Right cardiac atrium (tissue), 5 donors: ENCODE data around the gene RFTN1. TPM values are rescaled to one million over a fixed set of nuclear protein-coding genes. Genes with fewer than 3 reads are reported as not detected.

Experiments
- ATAC-seq, 2 donors: fragments of 200-7000 bp; cut with Tn5 transposase; one replicate each; pipeline versions ENCODE4 v1.8.0 to v1.9.1; 2020; ENCODE audit warnings: moderate library complexity in 2 of 2, mild to moderate bottlenecking in 1 of 2
- DNase-seq, 3 donors: peaks; one replicate each; pipeline ENCODE4 v3.0.0-alpha.2; 2020
- H3K27ac ChIP-seq: one replicate; pipeline ENCODE4 v1.5.1; 2013; ENCODE audit warnings: mild to moderate bottlenecking, low read length, control low read depth, moderate library complexity
- H3K27me3 ChIP-seq: one replicate; pipeline ENCODE4 v1.6.1; 2013; ENCODE audit not compliant: control insufficient read depth, insufficient read depth
- H3K4me1 ChIP-seq: one replicate; pipeline ENCODE4 v1.6.1; 2013; ENCODE audit warnings: low read length; ENCODE audit not compliant: control insufficient read depth, insufficient read depth
- H3K4me3 ChIP-seq: one replicate; pipeline ENCODE4 v1.5.1; 2013; ENCODE audit warnings: low read length, control low read depth
- H3K9me3 ChIP-seq: one replicate; pipeline ENCODE4 v1.6.1; 2013; ENCODE audit warnings: low read length; ENCODE audit not compliant: control insufficient read depth
- WGBS: extraction: QIAGEN DNeasy Blood & Tissue Kit; methylation state at CpG from one replicate; pipeline ENCODE4 v1.1.7; 2013; 5-methylcytosine and 5-hydroxymethylcytosine counted together
- intact Hi-C, 4 donors: fragments of 100-400 bp; cut with DNase I; formaldehyde crosslinking; loops; one replicate each; pipeline versions ENCODE4 v1.11.0 to v1.14.0; 2022 to 2023
- polyA plus RNA-seq: library from polyadenylated mRNA; stranded (reverse); fragments of 200-250 nt; gene quantifications from one replicate; pipeline ENCODE4 v1.2.3, GENCODE V29; 2013
- total RNA-seq, 4 donors: library from RNA; stranded (reverse); fragmentation: NEBNext Ultra II Directional; extraction: Animal tissue kit (Norgen Biotek cat#: 25700); gene quantifications; one replicate each; pipeline ENCODE4 v1.2.1, GENCODE V29; 2021
- donor health status: healthy with polysubstance abuse.
- donor health status: DM: no; HTN: yes; CAD: no.
- donor health status: DM: no; HTN: no; CAD: no.
- donor health status: DM: no; HTN: yes; CAD: no; lungs with severe emphysema.
- donor health status: DM: yes; HTN: yes; CAD: no.

The RFTN1 gene
- total and polyA plus RNA-seq, 5 donors: 17.9 to 23.6 (median 21.2) TPM

- Histone ChIP-seq H3K4me1 (peaks cover 3% of the 10 kb centered on the region), H3K4me3 (no peak overlapping the region), H3K9me3 (no peaks in the 10 kb centered on the region), H3K27ac (no peak overlapping the region), H3K27me3 (no peaks in the 10 kb centered on the region)
- intact Hi-C loops: no loop called here
- no peak for ATAC-seq
- DNase-seq: no peak
- 80% methylated on average over 7 of the region's 7 CpGs for WGBS
These were observed 38.6 kb downstream of the RFTN1 start for GRCh38 chr3:16474920-16475319.

- Histone ChIP-seq H3K27me3 (no peaks in the 10 kb centered on the region), H3K27ac (no peak overlapping the region), H3K4me3 (no peak overlapping the region), H3K4me1 (peaks cover 3% of the 10 kb centered on the region), H3K9me3 (no peaks in the 10 kb centered on the region)
- DNase-seq (no peak), ATAC-seq (no peak)
- 45% methylated on average over 2 of the region's 2 CpGs for WGBS
- intact Hi-C loops: no loop called here
These were observed 39.3 kb downstream of the RFTN1 start for GRCh38 chr3:16474216-16474615.

- H3K4me3 ChIP-seq: no peak overlapping the region
- WGBS: 57% methylated on average over 8 of the region's 8 CpGs
- ATAC-seq: no peak
- no peaks in the 10 kb centered on the region for H3K27me3 ChIP-seq
- H3K27ac ChIP-seq: no peak overlapping the region
- H3K9me3 ChIP-seq: no peaks in the 10 kb centered on the region
- H3K4me1 ChIP-seq: peaks cover 4% of the 10 kb centered on the region
- intact Hi-C loops: no loop called here
- no peak for DNase-seq
These were observed 40.9 kb downstream of the RFTN1 start for GRCh38 chr3:16472593-16472992.

GRCh38 chr3:16471897-16472296, 41.6 kb downstream of the RFTN1 start:
- no peak for DNase-seq
- intact Hi-C loops: no loop called here
- ATAC-seq: no peak
- Histone ChIP-seq H3K4me3 (no peak overlapping the region), H3K4me1 (peaks cover 4% of the 10 kb centered on the region), H3K27ac (no peak overlapping the region), H3K9me3 (no peaks in the 10 kb centered on the region), H3K27me3 (no peaks in the 10 kb centered on the region)
- WGBS: 93% methylated on average over 3 of the region's 3 CpGs

GRCh38 chr3:16470590-16470989, 42.9 kb downstream of the RFTN1 start:
- Histone ChIP-seq H3K4me1 (peaks cover 4% of the 10 kb centered on the region), H3K9me3 (no peaks in the 10 kb centered on the region), H3K27ac (no peak overlapping the region), H3K27me3 (no peaks in the 10 kb centered on the region), H3K4me3 (no peak overlapping the region)
- WGBS: 97% methylated on average over 1 of the region's 1 CpG
- ATAC-seq (no peak), DNase-seq (no peak)
- intact Hi-C loops: no loop called here

GRCh38 chr3:16468336-16469098, 45.0 kb downstream of the RFTN1 start:
- Histone ChIP-seq H3K4me3 (no peak overlapping the region), H3K27me3 (no peaks in the 10 kb centered on the region), H3K4me1 (peaks cover 4% of the 10 kb centered on the region), H3K27ac (peak overlapping the region; percentile 14), H3K9me3 (no peaks in the 10 kb centered on the region)
- 36% methylated on average over 10 of the region's 10 CpGs for WGBS
- ATAC-seq (peak; percentile 60 to 89), DNase-seq (peak; percentile 32 to 65 (median 50))
- intact Hi-C loops: no loop called here

GRCh38 chr3:16468002-16468335, 45.5 kb downstream of the RFTN1 start:
- no peaks in the 10 kb centered on the region for H3K27me3 ChIP-seq
- WGBS: 15% methylated on average over 6 of the region's 6 CpGs
- intact Hi-C loops: no loop called here
- H3K9me3 ChIP-seq: no peaks in the 10 kb centered on the region
- H3K4me1 ChIP-seq: peaks cover 4% of the 10 kb centered on the region
- DNase-seq: no peak
- H3K27ac ChIP-seq: peak overlapping the region; percentile 14
- ATAC-seq: peak in 1 of 2 donors; percentile 9
- H3K4me3 ChIP-seq: no peak overlapping the region

GRCh38 chr3:16467393-16467792, 46.1 kb downstream of the RFTN1 start:
- WGBS: 71% methylated on average over 8 of the region's 9 CpGs
- no peak for ATAC-seq
- no peaks in the 10 kb centered on the region for H3K27me3 ChIP-seq
- H3K27ac ChIP-seq: no peak overlapping the region
- intact Hi-C loops: no loop called here
- H3K4me3 ChIP-seq: no peak overlapping the region
- H3K4me1 ChIP-seq: peaks cover 4% of the 10 kb centered on the region
- H3K9me3 ChIP-seq: no peaks in the 10 kb centered on the region
- DNase-seq: no peak

GRCh38 chr3:16466822-16467221, 46.7 kb downstream of the RFTN1 start:
- 80% methylated on average over 4 of the region's 4 CpGs for WGBS
- ATAC-seq (no peak), DNase-seq (no peak)
- Histone ChIP-seq H3K27ac (no peak overlapping the region), H3K4me3 (no peak overlapping the region), H3K9me3 (no peaks in the 10 kb centered on the region), H3K27me3 (no peaks in the 10 kb centered on the region), H3K4me1 (peaks cover 4% of the 10 kb centered on the region)
- intact Hi-C loops: no loop called here

- Histone ChIP-seq H3K4me1 (peaks cover 4% of the 10 kb centered on the region), H3K4me3 (no peak overlapping the region), H3K9me3 (no peaks in the 10 kb centered on the region), H3K27ac (no peak overlapping the region), H3K27me3 (no peaks in the 10 kb centered on the region)
- DNase-seq (no peak), ATAC-seq (no peak)
- intact Hi-C loops: no loop called here
- 60% methylated on average over 3 of the region's 3 CpGs for WGBS
These were observed 48.9 kb downstream of the RFTN1 start for GRCh38 chr3:16464511-16465148.

- DNase-seq (no peak), ATAC-seq (no peak)
- Histone ChIP-seq H3K27me3 (no peaks in the 10 kb centered on the region), H3K27ac (no peak overlapping the region), H3K4me3 (no peak overlapping the region), H3K9me3 (no peaks in the 10 kb centered on the region), H3K4me1 (peaks cover 4% of the 10 kb centered on the region)
- intact Hi-C loops: no loop called here
- WGBS: 59% methylated on average over 5 of the region's 5 CpGs
These were observed 49.6 kb downstream of the RFTN1 start for GRCh38 chr3:16463914-16464313.
